ENCODE results near the gene ZNF716. TPM values are rescaled to one million over a fixed set of nuclear protein-coding genes. Genes with fewer than 3 reads are reported as not detected.
"Not testable (repeated sequence)": the region's sequence is repeated elsewhere in the genome, so short reads cannot be mapped to it uniquely, and the experiment has no call there.

Gene ZNF716
- total RNA-seq, 2 experiments from 2014 or later: not detected

- Mint-ChIP-seq H3K4me1 (ENCODE audit: low read depth) (no peaks in the 10 kb centered on the region), H3K27me3 (ENCODE audit: low read depth) (no peaks in the 10 kb centered on the region), H3K36me3 (ENCODE audit: low read depth) (no peaks in the 10 kb centered on the region), H3K4me3 (no peak overlapping the region), H3K9me3 (ENCODE audit: insufficient read depth) (peaks cover 17% of the 10 kb centered on the region), H3K27ac (no peak overlapping the region)
- no peak for DNase-seq
- ChIA-PET CTCF (no interaction called here), POLR2A (no interaction called here)
- ATAC-seq: no peak
Observed at GRCh38 chr7:57437581-57437980, 12.4 kb upstream of the ZNF716 start.

GRCh38 chr7:57438244-57438643, 11.7 kb upstream of the ZNF716 start:
- POLR2A ChIA-PET: no interaction called here

GRCh38 chr7:57443567-57443966, 6.4 kb upstream of the ZNF716 start:
- Mint-ChIP-seq H3K27me3 (ENCODE audit: low read depth) (no peaks in the 10 kb centered on the region), H3K27ac (no peak overlapping the region), H3K9me3 (ENCODE audit: insufficient read depth) (peaks cover 21% of the 10 kb centered on the region), H3K4me3 (no peak overlapping the region), H3K4me1 (ENCODE audit: low read depth) (no peaks in the 10 kb centered on the region), H3K36me3 (ENCODE audit: low read depth) (no peaks in the 10 kb centered on the region)
- CTCF ChIA-PET: no interaction called here
- DNase-seq (no peak), ATAC-seq (no peak)
- POLR2A ChIA-PET: no interaction called here

More at GRCh38 chr7:57438244-57438643, 11.7 kb upstream of the ZNF716 start:
- Mint-ChIP-seq H3K36me3 (ENCODE audit: low read depth) (no peaks in the 10 kb centered on the region), H3K4me1 (ENCODE audit: low read depth) (no peaks in the 10 kb centered on the region), H3K9me3 (ENCODE audit: insufficient read depth) (peaks cover 17% of the 10 kb centered on the region), H3K27ac (no peak overlapping the region), H3K27me3 (ENCODE audit: low read depth) (no peaks in the 10 kb centered on the region), H3K4me3 (no peak overlapping the region)
- DNase-seq (no peak), ATAC-seq (no peak)
- CTCF ChIA-PET: no interaction called here

- DNase-seq; H3K4me1 Mint-ChIP-seq (ENCODE audit: low read depth); H3K4me3 Mint-ChIP-seq; H3K27me3 Mint-ChIP-seq (ENCODE audit: low read depth); ATAC-seq; H3K27ac Mint-ChIP-seq; CTCF ChIA-PET; H3K36me3 Mint-ChIP-seq (ENCODE audit: low read depth); POLR2A ChIA-PET: not testable (repeated sequence)
- peaks cover 51% of the 10 kb centered on the region for H3K9me3 Mint-ChIP-seq (ENCODE audit: insufficient read depth)
Observed at GRCh38 chr7:57469186-57469828, 19.3 kb downstream of the ZNF716 start.

- H3K27me3 Mint-ChIP-seq (ENCODE audit: low read depth); H3K4me3 Mint-ChIP-seq; ATAC-seq; H3K36me3 Mint-ChIP-seq (ENCODE audit: low read depth); CTCF ChIA-PET; POLR2A ChIA-PET; H3K4me1 Mint-ChIP-seq (ENCODE audit: low read depth); DNase-seq; H3K27ac Mint-ChIP-seq: not testable (repeated sequence)
- H3K9me3 Mint-ChIP-seq (ENCODE audit: insufficient read depth): peaks cover 28% of the 10 kb centered on the region
Observed at GRCh38 chr7:57480304-57480703, 30.3 kb downstream of the ZNF716 start.

- CTCF ChIA-PET; H3K36me3 Mint-ChIP-seq (ENCODE audit: low read depth); ATAC-seq; DNase-seq; H3K4me3 Mint-ChIP-seq; H3K27ac Mint-ChIP-seq; H3K27me3 Mint-ChIP-seq (ENCODE audit: low read depth); H3K4me1 Mint-ChIP-seq (ENCODE audit: low read depth); POLR2A ChIA-PET: not testable (repeated sequence)
- peaks cover 26% of the 10 kb centered on the region for H3K9me3 Mint-ChIP-seq (ENCODE audit: insufficient read depth)
Observed at GRCh38 chr7:57485022-57485421, 35.0 kb downstream of the ZNF716 start.

GRCh38 chr7:57487957-57488356, 38.0 kb downstream of the ZNF716 start:
- H3K9me3 Mint-ChIP-seq (ENCODE audit: insufficient read depth): peaks cover 4% of the 10 kb centered on the region
- POLR2A ChIA-PET: no interaction called here
- no peaks in the 10 kb centered on the region for H3K36me3 Mint-ChIP-seq (ENCODE audit: low read depth)
- ATAC-seq (no peak), DNase-seq (no peak)
- H3K4me3 Mint-ChIP-seq: no peak overlapping the region
- no peaks in the 10 kb centered on the region for H3K4me1 Mint-ChIP-seq (ENCODE audit: low read depth)
- CTCF ChIA-PET: no interaction called here
- H3K27ac Mint-ChIP-seq: no peak overlapping the region
- H3K27me3 Mint-ChIP-seq (ENCODE audit: low read depth): no peaks in the 10 kb centered on the region

- H3K4me1 Mint-ChIP-seq (ENCODE audit: low read depth); H3K36me3 Mint-ChIP-seq (ENCODE audit: low read depth); H3K27ac Mint-ChIP-seq; H3K9me3 Mint-ChIP-seq (ENCODE audit: insufficient read depth); H3K4me3 Mint-ChIP-seq; DNase-seq; ATAC-seq; H3K27me3 Mint-ChIP-seq (ENCODE audit: low read depth); CTCF ChIA-PET; POLR2A ChIA-PET: not testable (repeated sequence)
Observed at GRCh38 chr7:57495111-57495510, 45.1 kb downstream of the ZNF716 start.

- Mint-ChIP-seq H3K27ac (no peak overlapping the region), H3K36me3 (ENCODE audit: low read depth) (no peaks in the 10 kb centered on the region), H3K4me3 (no peak overlapping the region), H3K9me3 (ENCODE audit: insufficient read depth) (peaks cover 9% of the 10 kb centered on the region), H3K4me1 (ENCODE audit: low read depth) (no peaks in the 10 kb centered on the region), H3K27me3 (ENCODE audit: low read depth) (no peaks in the 10 kb centered on the region)
- ATAC-seq (no peak), DNase-seq (no peak)
- ChIA-PET CTCF (no interaction called here), POLR2A (no interaction called here)
Observed at GRCh38 chr7:57496395-57496794, 46.4 kb downstream of the ZNF716 start.

GRCh38 chr7:57505176-57505575, 55.2 kb downstream of the ZNF716 start:
- no peak overlapping the region for H3K27ac Mint-ChIP-seq
- no peaks in the 10 kb centered on the region for H3K4me1 Mint-ChIP-seq (ENCODE audit: low read depth)
- no peaks in the 10 kb centered on the region for H3K27me3 Mint-ChIP-seq (ENCODE audit: low read depth)
- H3K36me3 Mint-ChIP-seq (ENCODE audit: low read depth): no peaks in the 10 kb centered on the region
- CTCF ChIA-PET: no interaction called here
- H3K4me3 Mint-ChIP-seq: no peak overlapping the region
- POLR2A ChIA-PET: no interaction called here
- ATAC-seq: no peak
- no peak for DNase-seq
- H3K9me3 Mint-ChIP-seq (ENCODE audit: insufficient read depth): peaks cover 37% of the 10 kb centered on the region

Small RNA genes lying within 50 kb of the gene (microRNA-seq; reads per million reads assigned to microRNA genes)
- gene MIR3147: not detected

Measured in activated CD8-positive, alpha-beta T cell treated with anti-CD3 and anti-CD28 coated beads, Interleukin-2, amount 10 ng/mL, durations not matched to agents 7 days and 5 days (primary cell).